Measurements from ENCODE around the gene C5AR1.

DNA sequence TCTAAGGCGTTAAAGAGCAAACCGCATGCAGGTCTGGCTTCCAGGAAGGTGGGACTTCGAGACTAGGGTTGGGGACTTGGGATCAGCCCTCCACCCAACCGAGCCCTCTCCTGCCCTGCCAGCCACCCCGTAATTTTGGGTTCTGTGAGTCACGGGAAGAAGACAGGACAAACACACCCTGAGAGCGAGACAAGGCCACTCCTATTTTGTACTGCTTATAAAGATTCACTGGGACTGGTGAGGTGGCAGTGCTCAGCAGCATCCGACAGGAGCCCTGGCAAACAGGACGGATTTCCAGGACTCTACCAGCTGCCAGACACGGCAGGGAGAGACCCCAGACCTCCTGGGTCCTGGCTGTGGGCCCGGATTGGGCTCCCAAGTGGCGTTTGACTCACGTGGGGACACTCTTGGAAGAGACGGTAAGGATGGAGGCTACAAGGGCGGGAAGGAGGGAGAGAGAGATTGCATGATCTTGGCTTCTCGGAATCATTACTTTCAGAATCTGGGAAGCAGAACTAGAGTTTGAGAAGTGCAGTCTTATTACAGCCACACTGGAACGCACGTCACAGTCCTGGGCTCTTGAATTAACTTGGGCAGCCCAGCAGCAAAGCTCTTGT, 22.4 kb downstream of the C5AR1 start, which contains the start of gene C5AR2:
- TF ChIP-seq, protein P1, sequence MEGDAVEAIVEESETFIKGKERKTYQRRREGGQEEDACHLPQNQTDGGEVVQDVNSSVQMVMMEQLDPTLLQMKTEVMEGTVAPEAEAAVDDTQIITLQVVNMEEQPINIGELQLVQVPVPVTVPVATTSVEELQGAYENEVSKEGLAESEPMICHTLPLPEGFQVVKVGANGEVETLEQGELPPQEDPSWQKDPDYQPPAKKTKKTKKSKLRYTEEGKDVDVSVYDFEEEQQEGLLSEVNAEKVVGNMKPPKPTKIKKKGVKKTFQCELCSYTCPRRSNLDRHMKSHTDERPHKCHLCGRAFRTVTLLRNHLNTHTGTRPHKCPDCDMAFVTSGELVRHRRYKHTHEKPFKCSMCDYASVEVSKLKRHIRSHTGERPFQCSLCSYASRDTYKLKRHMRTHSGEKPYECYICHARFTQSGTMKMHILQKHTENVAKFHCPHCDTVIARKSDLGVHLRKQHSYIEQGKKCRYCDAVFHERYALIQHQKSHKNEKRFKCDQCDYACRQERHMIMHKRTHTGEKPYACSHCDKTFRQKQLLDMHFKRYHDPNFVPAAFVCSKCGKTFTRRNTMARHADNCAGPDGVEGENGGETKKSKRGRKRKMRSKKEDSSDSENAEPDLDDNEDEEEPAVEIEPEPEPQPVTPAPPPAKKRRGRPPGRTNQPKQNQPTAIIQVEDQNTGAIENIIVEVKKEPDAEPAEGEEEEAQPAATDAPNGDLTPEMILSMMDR (conservative IDR thresholded peaks at IDR 0.05; ENCODE audit: low read length) = no peak
- no peak for TF ChIP-seq EZH2phosphoT487 (IDR thresholded peaks at IDR 0.05; ENCODE audit: borderline replicate concordance)

All from Loucy (cell line).